Stimulated activated CD8-positive, alpha-beta memory T cell treated with anti-CD3 and anti-CD28 coated beads, Interleukin-7, amount 100 ng/mL, for 1 hour (primary cell): ENCODE results near the gene NXN.
A peak's percentile ranks its signal among the peaks of the same experiment; 100 is the strongest.
"Not testable (repeated sequence)": the region's sequence is repeated elsewhere in the genome, so short reads cannot be mapped to it uniquely, and the experiment has no call there.

Source experiments
- DNase-seq, 2 donors: peaks; one replicate each; pipeline ENCODE4 v3.0.0-alpha.2; 2020; ENCODE audit warnings: low read depth in 2 of 2

The NXN gene

DNA sequence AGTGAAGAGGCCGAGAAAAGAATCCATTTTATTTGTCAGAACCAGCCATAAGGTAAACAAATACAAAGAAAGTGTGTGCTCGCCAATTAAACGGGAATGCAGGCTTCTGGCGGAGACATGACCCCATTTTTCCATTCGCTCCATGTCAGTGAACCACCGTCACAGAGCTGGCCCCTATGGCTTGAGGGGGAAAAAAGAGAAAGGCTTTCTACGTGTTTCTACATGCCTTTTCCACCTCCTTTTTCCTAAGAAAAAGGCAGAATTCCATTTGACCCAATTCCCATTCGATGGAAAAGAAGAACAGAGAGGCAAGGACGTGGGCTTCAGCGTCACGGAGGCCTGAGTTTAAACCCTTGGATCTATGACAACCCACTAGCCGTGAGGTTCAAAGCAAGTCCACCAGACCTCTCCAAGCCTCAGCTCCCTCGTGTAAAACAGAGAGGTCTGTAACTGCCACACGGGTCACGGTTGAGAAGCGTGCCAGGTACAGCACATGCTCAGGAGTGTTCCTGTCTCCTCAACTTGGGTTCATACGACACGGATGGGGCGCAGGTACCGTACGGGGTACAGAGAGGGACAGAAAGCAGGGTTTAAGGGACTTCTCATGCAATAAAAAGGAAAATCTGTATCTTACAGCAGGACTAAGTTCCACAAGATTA is 91.9 kb downstream of the NXN start:
- no peak for DNase-seq

DNA sequence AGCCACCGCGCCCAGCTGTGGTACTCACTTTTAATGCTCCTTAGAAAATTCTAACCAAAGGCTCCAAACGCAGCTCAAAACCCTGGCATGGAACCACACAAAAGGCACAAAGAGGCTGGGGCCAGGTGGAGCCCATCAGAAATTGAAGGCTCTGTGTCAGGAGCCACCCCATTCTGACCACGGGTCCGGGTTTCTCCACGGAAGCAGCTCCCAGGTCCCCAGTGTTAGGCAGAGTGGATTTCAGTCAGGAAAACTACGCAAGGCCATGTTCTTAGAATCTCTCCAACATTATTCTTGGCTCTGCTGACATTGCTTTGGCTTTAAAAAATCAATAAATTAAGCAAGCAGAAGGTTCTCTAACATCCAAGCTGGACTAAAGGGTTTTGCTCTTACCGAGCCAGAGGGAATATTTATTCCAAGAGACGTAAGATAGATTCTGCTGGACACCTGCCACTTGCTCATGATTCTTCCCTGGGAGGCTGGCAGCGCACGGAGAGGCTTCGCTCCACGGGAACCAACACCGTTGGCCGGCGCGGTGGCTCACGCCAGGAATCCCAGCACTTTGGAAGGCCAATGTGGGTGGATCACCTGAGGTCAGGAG is 93.5 kb downstream of the NXN start:
- no peak for DNase-seq

DNA sequence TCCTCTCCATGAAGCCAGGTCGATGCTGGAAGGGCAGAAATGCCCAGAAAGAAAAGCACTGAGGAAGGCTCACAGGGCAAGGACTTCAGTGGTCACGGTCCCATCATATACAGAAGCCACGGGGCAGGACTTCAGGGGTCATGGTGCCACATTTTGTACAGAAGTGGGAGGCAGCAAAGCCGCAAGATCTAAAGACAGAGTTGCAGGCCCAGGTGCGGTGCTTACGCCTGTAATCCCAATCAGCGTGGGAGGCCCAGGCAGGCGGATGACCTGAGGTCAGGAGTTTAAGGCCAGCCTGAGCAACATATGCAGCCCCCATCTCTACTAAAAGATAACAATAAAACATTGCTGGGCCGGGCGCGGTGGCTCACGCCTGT is 96.0 kb downstream of the NXN start:
- DNase-seq: no peak

DNA sequence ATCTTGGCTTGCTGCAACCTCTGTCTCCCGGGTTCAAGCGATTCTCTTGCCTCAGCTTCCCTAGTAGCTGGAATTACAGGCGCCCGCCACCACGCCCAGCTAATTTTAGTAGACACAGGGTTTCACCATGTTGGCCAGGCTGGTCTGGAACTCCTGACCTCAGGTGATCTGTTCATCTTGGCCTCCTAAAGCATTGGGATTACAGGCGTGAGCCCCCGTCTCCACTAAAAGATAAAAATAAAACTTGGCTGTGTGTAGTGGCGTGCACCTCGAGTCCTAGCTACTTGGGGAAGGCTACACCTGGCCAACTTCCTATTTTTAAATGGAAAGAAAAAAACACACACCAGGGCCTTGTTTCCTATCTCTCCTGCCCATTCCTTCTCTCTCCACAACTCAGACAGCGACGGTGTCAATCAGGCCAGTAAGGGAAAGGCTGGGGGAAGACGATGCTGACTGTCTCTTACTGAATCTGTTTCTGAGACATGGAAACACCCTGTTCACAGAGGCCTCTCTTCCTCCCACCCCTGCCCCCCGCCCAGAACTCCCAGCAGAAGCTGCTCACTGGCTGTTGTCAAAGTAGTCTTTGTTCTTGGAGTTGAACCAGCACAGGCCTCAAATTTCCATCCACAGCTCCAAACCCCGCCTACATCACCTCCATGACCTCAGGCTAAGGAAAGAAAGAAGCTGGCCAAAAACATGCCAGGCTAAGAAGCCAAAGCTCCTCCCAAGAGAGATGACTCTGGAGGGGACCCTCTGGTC is 96.6 kb downstream of the NXN start:
- no peak for DNase-seq

DNA sequence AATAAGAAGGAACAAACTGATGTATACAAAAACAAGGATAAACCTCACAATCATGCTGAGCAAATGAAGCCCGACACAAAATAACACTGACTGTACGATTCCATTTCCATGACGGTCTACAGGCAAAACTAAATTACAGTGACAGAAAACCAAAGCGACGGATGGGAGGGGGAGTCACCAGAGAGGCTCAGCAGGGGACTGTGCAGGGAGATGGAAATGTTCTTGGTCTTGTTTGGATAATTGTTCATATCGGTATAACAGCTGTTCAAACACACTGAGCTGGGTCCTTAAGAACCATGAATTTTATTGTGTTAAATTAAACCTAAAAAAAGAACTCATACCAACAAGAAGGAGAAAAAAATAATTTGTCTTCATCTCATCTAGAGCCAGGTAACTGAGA is 97.8 kb downstream of the NXN start:
- DNase-seq: no peak

DNA sequence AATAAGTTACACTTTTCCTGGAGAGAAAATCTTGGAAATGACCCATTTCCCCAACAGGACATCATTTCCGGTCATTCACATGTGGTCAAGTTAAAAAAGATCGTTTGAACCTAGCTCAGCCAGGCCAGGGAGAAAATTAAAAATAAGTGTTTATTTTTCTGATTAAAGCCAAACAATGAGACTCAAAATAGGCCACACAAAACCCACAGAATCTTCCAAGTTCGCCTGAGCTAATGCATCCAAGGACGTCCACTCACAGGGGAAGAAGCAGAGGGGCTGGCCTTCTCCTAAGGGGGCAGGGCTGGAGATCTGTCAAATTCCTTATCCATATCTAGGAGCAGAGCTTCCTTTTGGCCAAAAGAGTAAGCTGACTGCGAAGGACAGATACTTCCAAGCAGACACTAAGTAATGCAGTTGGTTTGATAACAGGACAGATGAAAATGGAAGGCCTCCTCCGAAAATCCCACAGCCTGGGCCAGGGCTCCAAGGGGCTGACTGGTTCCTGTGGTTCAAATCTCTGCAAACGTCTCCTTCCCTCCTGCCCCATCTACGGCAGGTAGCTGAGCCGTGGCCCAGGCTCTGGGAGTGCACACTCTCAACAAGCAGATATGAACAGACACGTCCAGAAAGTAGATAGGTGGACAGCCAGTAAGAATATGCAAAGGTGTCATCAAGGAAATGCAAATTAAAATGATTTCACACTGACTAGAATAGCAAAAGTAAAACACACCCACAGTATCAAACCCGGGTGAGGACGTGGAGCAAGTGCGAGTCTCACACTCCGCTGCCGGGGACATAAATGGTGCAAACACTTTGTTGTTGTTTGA is 98.9 kb downstream of the NXN start:
- DNase-seq: no peak

DNA sequence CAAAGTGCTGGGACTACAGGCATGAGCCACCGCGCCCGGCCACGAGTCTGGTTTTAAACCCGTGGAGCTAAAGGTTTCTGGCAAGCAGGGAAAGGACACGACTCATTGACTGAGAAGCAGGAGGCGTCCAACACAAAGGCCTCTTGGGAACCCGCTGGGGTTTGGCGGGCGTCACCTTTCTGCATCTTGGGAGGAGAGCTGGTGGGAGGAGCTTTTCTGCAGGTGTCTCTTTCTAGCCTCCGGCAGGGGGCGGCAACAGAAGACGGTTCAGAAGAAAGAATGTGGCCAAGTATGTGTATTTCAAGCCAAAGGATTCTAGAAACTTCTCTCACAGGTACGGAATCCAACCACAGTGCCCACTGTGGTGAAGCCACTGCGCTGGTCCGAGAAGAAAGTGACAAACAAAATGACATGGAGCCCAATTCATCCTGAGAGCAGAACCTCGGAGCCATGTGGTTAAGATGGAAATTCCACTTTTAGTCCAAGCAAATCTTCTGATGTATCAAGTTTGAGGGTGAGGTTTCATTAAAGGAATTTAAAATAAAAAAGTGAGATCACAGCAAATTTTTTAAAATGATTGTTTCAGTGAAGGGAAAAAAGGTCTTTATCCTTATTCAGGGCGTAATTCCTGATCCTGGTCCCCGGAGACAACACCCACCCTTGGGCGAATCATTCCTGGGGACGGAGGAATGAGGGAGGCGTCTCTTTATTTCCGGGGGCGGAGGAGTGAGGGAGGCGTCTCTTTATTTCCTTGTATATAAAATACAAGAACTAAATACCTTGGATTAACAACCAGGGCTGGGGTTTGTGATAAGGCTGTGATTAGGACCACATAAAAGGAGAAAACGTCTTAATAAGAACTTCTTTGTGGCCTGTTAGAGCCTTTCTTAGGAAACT is 99.8 kb downstream of the NXN start:
- DNase-seq: peak; percentile 15 to 43

DNA sequence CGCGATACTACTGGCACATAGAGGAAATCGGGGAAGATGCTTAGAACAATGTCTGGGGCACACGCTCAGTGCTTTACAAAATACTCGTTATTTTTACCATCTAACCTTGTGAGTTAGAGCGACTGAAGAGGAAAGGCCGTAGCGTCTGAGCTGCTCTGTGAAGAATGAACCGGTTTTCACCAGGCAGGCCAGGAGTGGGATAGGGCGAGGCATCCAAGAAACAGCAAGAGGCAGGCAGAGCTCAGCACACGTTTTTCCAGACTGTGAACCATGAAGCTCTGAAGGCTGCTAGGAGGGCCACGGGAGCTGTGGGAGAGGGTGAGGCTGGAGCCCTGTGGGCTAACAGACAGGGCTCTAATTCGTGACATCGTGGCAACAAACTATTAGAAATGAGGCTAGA is 101.9 kb downstream of the NXN start:
- no peak for DNase-seq

DNA sequence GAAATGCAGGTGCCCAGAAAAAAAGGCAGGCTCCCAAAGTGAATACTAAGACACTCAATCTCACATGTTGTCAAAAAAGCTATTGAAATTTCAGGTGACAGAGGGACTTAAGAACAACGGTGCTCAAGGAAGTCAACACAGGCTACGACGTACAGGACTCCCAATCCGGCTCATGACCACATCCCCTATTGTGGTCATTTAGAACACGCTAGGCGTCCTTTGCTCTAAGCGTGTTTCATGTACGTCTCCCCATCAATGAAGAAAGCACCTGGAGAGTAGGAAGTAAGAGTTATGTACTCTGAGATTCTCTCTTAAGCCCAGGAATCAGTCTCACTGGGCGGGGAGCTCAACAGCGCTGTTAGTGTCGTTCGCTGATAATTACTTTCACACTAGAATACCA is 103.3 kb downstream of the NXN start:
- DNase-seq: no peak

DNA sequence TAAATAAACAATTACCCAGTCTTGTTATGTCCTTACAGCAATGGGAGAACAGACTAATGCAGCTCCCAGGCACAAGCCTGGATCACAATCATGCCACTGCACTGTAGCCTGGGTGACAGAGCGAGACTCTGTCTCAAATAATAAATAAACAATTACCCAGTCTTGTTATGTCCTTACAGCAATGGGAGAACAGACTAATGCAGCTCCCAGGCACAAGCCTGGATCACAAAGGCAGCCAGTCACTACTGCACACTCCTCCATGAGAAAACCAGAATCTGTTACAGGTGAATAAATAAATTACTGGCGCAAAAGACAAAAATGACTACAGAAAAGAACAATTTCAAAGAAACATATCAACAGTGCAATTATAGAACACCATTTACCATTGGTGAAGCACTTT is 105.0 kb downstream of the NXN start:
- DNase-seq: not testable (repeated sequence)

DNA sequence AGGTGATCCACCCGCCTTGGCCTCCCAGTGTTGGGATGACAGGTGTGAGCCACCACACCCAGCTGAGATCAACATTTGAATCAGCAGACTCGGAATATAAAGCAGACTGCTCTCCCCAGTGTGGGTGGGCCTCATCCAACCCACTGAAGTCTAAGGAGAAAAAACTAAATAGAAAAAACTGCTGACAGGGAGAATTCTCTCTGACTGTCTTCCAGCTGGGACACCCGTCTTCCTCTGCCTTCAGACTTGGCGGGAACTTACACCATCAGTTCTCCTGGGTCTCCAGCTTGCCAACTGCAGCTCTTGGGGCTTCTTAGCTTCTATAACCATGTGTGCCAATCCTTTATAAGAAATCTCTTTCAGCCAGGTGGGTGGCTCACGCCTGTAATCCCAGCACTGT is 106.7 kb downstream of the NXN start:
- DNase-seq: no peak

DNA sequence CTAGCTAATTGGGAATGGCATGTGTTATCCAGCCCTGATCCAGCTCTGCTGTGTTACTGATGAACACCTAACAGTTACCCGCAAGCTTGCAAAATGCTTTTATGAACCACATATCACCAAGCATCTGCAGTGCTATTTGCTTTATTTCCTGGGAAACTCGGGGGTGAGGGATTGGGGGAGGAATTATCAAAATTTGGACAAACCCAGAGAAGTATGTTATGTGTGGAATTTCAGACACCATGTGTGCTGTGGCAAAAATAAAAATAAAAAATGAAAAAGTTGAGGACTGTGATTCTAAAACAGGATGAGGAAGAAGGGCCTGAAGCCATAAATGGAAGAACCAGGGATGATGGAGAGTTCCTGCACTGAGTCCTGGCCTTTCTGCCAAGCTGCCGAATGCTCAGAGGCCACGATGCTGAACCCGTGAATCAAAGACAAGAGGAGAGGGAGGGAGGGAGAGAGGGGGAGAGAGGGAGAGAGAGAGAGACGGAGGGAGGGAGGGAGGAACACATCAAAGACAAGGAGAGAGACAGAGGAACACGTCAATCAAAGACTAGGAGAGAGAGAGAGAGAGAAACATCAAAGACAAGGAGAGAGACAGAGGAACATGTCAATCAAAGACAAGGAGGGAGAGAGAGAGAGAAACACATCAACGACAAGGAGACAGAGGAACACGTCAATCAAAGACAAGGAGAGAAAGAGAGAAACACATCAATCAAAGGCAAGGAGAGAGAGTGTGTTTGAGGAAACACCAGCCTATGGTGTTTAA is 107.6 kb downstream of the NXN start:
- no peak for DNase-seq

DNA sequence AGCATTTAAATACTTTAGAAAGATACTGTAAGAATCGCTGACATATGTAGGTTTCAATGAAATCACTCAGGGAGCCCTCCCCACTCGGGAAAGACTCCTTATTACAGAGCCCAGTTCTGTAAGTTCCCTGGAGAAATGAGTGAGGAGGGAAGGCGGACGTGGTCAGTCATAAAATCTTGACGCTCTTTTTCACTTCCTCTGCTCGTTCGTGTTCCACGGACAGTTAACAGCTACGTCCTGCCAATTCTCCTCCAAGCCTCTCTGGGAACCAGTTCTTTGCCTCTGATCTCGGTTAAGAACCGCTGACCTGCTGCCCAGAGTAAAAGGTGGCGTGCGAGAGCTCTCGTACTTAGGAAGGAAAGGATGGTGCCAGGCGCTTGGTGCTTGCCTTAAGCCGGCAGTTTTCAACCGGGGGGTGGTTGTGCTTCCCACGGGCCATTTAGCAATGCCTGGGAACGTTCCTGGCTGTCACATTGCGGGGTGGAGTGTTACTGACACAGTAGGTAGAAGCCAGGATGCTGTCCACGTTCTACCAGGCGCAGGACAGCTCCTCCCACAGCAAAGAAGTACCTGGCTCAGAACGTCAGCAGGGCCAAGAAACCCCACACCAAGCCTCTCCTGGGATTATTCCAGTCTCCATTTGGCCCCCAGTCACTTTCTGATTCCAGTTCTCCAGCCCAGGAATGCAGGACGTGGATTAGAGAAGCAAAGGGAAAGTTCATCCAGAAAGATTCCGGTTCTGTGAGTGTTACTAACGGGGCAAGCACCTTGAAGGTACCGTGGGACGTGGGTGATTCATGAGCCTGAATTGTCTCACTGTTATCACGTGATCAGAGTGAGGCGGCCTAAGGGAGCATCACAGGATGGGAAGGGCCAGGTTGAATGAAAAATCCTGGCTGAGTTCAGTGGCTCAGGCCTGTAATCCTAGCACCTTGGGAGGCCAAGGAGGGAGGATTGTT is 109.7 kb downstream of the NXN start:
- no peak for DNase-seq

DNA sequence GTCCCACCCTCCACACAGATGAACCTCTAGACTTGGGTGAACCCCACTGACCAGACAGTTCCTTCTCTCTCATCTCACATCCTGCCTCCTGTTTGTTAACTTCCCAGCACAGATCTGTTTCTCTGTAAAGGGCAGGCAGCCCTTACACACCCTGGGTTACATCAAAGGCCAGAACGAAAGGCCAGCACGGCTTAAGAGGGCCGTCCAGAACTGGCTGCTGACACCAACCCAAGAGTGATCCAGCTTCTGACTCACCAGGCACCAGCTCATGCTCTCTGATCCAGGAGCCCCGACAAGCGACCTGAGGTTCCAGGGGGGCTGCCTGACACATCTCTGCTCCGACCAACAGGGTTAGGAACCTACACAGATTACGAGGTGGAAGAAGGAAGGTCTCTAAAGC is 110.5 kb downstream of the NXN start:
- no peak for DNase-seq

DNA sequence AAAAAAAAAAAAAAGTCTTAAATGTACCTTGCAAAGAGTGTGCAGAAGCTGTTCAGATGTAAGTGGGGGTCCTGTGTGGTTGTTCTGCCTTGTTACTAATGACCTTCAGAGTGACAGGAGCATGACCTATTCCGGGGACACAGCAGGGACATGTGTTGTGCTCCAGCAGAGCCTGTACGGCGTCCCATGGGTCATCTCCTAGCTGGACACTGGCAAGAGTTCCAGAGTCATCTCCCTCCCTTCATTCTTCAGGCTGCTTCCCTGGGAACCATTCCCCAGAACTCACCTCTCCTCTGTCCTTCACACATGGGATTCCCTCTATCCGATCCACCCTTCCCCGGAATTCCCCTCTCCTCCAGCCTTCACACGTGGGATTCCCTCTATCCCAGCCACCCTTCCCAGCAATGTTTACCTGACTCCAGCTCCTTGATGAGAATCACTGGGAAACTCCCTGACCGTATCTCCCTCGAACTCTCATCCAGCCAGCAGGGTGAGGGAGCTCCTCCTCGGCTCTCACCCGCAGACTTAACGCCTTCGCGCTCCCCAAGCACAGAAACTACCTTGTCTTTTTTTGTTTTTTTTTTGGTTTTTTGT is 111.6 kb downstream of the NXN start:
- DNase-seq: no peak

DNA sequence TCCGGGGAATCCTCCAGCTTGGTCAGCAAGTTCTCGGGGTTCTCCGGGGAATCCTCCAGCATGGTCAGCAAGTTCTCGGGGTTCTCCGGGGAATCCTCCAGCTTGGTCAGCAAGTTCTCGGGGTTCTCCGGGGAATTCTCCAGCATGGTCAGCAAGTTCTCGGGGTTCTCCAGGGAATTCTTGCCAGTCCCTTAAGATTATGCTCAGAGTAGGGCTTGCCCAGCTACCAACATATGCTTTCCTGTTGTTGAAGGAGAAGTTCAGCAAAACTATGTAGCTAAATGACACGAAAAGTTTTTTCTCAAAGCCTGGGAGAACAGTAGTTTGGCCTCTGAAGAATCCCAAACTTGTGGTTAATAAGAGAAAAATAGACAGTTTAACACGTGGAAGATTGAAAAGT is 112.3 kb downstream of the NXN start:
- DNase-seq: not testable (repeated sequence)

DNA sequence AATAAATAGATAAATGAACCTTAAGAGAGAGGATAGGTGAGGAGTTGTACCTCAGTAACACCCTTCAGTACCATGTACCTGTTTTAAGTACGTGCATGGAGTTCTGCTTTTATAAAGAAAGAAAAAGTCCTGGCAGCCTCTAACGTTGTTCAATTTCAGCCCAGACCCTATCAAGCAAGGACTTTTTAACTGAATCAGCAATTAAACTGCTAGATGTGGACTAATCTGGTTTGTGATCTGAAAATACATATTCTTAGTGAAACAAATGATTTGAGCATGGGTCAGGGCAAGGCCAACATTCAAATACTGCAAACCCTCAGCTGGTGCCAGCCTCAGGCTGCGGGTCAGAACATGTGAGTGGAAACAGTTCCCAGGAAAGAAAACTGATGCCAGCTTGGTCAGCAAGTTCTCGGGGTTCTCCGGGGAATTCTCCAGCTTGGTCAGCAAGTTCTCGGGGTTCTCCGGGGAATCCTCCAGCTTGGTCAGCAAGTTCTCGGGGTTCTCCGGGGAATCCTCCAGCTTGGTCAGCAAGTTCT is 112.9 kb downstream of the NXN start:
- no peak for DNase-seq

DNA sequence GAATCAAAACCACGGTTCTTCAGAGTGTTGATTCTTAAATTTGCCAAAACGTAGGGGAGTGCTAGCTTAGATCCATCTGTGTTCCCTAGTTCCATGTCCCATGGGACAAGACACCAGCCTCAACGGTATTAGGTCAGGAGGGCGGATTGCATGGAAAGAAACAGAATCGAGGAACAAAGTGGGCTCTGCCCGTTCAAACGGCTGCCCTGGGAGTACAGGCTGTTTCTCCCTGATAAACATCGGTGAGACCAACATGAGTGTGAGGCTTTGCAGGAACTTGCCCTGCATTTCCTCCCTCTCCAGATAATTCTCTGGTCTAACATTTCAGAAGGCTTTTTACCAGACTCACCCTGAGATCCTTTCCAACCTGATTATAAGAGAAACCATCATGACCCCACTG is 115.3 kb downstream of the NXN start:
- no peak for DNase-seq

DNA sequence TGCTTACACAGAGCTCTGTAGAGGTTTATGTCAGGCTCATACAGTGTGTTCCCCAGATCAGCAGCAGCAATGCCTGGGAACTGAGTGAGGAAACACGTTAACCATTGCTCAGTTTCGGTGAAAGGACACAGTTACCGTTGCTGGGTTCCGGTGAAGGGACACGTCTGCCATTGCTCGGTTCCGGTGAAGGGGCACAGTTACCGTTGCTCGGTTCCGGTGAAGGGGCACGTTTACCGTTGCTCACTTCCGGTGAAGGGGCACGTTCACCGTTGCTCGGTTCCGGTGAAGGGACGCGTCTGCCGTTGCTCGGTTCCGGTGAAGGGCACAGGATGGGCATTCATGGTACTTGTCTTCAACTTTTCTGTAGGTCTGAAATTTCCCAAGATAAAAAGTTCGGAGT is 115.7 kb downstream of the NXN start:
- DNase-seq: no peak
